ENCODE results near the gene EVA1C. TPM values are rescaled to one million over a fixed set of nuclear protein-coding genes. Genes with fewer than 3 reads are reported as not detected.

The EVA1C gene, protein sequence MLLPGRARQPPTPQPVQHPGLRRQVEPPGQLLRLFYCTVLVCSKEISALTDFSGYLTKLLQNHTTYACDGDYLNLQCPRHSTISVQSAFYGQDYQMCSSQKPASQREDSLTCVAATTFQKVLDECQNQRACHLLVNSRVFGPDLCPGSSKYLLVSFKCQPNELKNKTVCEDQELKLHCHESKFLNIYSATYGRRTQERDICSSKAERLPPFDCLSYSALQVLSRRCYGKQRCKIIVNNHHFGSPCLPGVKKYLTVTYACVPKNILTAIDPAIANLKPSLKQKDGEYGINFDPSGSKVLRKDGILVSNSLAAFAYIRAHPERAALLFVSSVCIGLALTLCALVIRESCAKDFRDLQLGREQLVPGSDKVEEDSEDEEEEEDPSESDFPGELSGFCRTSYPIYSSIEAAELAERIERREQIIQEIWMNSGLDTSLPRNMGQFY
- total RNA-seq (2014; rRNA removed; shearing (Covaris generic)) (3.8 and 6.9 TPM in 2 replicates), polyA plus RNA-seq (2016; fragmentation: Nextera tagmentation; extraction: Ambion mirVana) (3.9 and 4.6 TPM in 2 replicates)
- long read RNA-seq, partial matches to known transcripts: 0 of 1 reads
- long read RNA-seq, other reads (novel, unspliced or antisense): 1 of 1 reads

DNA sequence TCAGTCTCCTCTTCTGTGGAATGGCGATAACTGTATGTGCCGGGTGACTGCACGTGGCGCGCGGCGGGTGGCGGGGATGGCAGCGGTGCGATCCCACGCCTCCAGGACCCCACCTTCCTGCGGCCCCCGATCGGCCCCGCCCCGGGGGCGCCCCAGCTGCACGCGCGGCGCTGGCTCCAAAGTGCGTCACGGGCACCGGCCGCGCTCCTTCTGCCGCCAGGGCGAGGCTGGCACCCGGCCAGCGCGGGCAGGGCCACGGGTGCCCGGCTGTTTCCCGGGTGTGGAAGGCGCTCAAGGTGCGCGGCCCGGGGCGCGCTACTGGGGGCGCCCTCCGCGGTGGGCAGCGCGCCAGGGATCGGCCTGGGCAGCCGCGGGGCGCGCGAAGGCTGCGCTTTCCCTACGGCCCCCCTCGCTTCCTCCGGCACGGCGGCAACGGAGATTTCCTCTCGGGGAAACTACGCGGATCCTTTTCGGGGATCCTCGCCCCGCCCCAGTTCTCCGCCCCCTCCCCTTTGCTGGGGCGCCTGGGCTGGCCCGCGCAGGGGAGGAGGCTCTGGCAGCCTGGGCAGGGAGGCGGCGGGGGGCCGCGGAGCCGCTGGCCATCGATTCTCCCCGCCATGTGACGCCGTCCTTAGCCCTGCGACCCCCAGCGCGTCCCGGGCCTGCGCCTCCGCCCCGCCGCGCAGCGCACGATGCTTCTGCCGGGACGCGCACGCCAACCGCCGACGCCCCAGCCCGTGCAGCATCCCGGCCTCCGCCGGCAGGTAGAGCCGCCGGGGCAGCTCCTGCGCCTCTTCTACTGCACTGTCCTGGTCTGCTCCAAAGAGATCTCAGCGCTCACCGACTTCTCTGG, at the start of gene EVA1C:
EVA1C (plus strand) TSS at position 545 of the 853 bp plus-strand sequence; CDS start at position 693, 148 bp downstream.
- Histone ChIP-seq H3K4me2 (peak within 1 kb of the TSS; percentile 97), H3F3A (replicated peaks; ENCODE audit: low read depth) (peaks cover 17% of the 10 kb centered on the region; the same call in 1 of the 2 replicates), H2AFZ (peak within 1 kb of the TSS; percentile 99), H3K27ac (ENCODE audit: low read depth) (no peak within 1 kb of the TSS), H3K4me1 (ENCODE audit: insufficient read depth) (peaks cover 34% of the 10 kb centered on the region), H4K20me1 (replicated peaks; ENCODE audit: insufficient read depth) (0 out of 2 replicates have a peak, but pooled peaks cover 5% of the 10 kb centered on the region), H3K4me3 (peak within 1 kb of the TSS; percentile 82), H3K36me3 (ENCODE audit: insufficient read depth) (peaks cover 3% of the 10 kb centered on the region; the same call in 1 of the 2 replicates), H3K27me3 (ENCODE audit: insufficient read depth) (peaks cover 71% of the 10 kb centered on the region), H3K9me2 (ENCODE audit: insufficient read depth) (no peaks in the 10 kb centered on the region), H3K79me2 (replicated peaks; ENCODE audit: insufficient read depth) (no peaks in the 10 kb centered on the region; the same call in 1 of the 2 replicates)
- Mint-ChIP-seq H3K4me3 (peak within 1 kb of the TSS; percentile 80), H3K4me1 (peaks cover 31% of the 10 kb centered on the region), H3K36me3 (ENCODE audit: low read depth) (no peaks in the 10 kb centered on the region), H3K27ac (no peak within 1 kb of the TSS), H3K9me3 (no peaks in the 10 kb centered on the region; the same call in 2 of the 3 replicates), H3K27me3 (ENCODE audit: insufficient read depth, low read depth, poor library complexity) (peaks cover 45% of the 10 kb centered on the region)
- DNase-seq (ENCODE audit: low spot score) (peak; percentile 73), ATAC-seq (peak; percentile 80)
- TF ChIP-seq, protein P1, sequence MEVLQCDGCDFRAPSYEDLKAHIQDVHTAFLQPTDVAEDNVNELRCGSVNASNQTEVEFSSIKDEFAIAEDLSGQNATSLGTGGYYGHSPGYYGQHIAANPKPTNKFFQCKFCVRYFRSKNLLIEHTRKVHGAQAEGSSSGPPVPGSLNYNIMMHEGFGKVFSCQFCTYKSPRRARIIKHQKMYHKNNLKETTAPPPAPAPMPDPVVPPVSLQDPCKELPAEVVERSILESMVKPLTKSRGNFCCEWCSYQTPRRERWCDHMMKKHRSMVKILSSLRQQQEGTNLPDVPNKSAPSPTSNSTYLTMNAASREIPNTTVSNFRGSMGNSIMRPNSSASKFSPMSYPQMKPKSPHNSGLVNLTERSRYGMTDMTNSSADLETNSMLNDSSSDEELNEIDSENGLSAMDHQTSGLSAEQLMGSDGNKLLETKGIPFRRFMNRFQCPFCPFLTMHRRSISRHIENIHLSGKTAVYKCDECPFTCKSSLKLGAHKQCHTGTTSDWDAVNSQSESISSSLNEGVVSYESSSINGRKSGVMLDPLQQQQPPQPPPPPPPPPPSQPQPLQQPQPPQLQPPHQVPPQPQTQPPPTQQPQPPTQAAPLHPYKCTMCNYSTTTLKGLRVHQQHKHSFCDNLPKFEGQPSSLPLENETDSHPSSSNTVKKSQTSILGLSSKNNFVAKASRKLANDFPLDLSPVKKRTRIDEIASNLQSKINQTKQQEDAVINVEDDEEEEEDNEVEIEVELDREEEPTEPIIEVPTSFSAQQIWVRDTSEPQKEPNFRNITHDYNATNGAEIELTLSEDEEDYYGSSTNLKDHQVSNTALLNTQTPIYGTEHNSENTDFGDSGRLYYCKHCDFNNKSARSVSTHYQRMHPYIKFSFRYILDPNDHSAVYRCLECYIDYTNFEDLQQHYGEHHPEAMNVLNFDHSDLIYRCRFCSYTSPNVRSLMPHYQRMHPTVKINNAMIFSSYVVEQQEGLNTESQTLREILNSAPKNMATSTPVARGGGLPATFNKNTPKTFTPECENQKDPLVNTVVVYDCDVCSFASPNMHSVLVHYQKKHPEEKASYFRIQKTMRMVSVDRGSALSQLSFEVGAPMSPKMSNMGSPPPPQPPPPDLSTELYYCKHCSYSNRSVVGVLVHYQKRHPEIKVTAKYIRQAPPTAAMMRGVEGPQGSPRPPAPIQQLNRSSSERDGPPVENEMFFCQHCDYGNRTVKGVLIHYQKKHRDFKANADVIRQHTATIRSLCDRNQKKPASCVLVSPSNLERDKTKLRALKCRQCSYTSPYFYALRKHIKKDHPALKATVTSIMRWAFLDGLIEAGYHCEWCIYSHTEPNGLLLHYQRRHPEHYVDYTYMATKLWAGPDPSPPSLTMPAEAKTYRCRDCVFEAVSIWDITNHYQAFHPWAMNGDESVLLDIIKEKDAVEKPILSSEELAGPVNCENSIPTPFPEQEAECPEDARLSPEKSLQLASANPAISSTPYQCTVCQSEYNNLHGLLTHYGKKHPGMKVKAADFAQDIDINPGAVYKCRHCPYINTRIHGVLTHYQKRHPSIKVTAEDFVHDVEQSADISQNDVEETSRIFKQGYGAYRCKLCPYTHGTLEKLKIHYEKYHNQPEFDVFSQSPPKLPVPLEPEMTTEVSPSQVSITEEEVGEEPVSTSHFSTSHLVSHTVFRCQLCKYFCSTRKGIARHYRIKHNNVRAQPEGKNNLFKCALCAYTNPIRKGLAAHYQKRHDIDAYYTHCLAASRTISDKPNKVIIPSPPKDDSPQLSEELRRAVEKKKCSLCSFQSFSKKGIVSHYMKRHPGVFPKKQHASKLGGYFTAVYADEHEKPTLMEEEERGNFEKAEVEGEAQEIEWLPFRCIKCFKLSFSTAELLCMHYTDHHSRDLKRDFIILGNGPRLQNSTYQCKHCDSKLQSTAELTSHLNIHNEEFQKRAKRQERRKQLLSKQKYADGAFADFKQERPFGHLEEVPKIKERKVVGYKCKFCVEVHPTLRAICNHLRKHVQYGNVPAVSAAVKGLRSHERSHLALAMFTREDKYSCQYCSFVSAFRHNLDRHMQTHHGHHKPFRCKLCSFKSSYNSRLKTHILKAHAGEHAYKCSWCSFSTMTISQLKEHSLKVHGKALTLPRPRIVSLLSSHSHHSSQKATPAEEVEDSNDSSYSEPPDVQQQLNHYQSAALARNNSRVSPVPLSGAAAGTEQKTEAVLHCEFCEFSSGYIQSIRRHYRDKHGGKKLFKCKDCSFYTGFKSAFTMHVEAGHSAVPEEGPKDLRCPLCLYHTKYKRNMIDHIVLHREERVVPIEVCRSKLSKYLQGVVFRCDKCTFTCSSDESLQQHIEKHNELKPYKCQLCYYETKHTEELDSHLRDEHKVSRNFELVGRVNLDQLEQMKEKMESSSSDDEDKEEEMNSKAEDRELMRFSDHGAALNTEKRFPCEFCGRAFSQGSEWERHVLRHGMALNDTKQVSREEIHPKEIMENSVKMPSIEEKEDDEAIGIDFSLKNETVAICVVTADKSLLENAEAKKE (CRISPR knock-in tag; IDR thresholded peaks at IDR 0.05): no peak
- TF ChIP-seq POLR2AphosphoS5 (IDR thresholded peaks at IDR 0.05; ENCODE audit: low read depth) (no peak), ZNF331 (CRISPR knock-in tag; IDR thresholded peaks at IDR 0.05; ENCODE audit: low read depth) (no peak), CREB1 (CRISPR knock-in tag; IDR thresholded peaks at IDR 0.05; ENCODE audit: low read depth) (0 out of 2 replicates have a peak, but pooled peaks have one; percentile 13), EZH2phosphoT487 (IDR thresholded peaks at IDR 0.05; ENCODE audit: unreplicated experiment) (no peak), NANOG (IDR thresholded peaks at IDR 0.05; ENCODE audit: borderline replicate concordance) (no peak), STAT1 (IDR thresholded peaks at IDR 0.05; ENCODE audit: unreplicated experiment) (no peak)
- TF ChIP-seq, protein P2, sequence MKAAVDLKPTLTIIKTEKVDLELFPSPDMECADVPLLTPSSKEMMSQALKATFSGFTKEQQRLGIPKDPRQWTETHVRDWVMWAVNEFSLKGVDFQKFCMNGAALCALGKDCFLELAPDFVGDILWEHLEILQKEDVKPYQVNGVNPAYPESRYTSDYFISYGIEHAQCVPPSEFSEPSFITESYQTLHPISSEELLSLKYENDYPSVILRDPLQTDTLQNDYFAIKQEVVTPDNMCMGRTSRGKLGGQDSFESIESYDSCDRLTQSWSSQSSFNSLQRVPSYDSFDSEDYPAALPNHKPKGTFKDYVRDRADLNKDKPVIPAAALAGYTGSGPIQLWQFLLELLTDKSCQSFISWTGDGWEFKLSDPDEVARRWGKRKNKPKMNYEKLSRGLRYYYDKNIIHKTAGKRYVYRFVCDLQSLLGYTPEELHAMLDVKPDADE (IDR thresholded peaks at IDR 0.05): no peak
- TF ChIP-seq, protein P3, sequence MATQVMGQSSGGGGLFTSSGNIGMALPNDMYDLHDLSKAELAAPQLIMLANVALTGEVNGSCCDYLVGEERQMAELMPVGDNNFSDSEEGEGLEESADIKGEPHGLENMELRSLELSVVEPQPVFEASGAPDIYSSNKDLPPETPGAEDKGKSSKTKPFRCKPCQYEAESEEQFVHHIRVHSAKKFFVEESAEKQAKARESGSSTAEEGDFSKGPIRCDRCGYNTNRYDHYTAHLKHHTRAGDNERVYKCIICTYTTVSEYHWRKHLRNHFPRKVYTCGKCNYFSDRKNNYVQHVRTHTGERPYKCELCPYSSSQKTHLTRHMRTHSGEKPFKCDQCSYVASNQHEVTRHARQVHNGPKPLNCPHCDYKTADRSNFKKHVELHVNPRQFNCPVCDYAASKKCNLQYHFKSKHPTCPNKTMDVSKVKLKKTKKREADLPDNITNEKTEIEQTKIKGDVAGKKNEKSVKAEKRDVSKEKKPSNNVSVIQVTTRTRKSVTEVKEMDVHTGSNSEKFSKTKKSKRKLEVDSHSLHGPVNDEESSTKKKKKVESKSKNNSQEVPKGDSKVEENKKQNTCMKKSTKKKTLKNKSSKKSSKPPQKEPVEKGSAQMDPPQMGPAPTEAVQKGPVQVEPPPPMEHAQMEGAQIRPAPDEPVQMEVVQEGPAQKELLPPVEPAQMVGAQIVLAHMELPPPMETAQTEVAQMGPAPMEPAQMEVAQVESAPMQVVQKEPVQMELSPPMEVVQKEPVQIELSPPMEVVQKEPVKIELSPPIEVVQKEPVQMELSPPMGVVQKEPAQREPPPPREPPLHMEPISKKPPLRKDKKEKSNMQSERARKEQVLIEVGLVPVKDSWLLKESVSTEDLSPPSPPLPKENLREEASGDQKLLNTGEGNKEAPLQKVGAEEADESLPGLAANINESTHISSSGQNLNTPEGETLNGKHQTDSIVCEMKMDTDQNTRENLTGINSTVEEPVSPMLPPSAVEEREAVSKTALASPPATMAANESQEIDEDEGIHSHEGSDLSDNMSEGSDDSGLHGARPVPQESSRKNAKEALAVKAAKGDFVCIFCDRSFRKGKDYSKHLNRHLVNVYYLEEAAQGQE (IDR thresholded peaks at IDR 0.05; ENCODE audit: unreplicated experiment): no peak
- TF ChIP-seq, protein P4, sequence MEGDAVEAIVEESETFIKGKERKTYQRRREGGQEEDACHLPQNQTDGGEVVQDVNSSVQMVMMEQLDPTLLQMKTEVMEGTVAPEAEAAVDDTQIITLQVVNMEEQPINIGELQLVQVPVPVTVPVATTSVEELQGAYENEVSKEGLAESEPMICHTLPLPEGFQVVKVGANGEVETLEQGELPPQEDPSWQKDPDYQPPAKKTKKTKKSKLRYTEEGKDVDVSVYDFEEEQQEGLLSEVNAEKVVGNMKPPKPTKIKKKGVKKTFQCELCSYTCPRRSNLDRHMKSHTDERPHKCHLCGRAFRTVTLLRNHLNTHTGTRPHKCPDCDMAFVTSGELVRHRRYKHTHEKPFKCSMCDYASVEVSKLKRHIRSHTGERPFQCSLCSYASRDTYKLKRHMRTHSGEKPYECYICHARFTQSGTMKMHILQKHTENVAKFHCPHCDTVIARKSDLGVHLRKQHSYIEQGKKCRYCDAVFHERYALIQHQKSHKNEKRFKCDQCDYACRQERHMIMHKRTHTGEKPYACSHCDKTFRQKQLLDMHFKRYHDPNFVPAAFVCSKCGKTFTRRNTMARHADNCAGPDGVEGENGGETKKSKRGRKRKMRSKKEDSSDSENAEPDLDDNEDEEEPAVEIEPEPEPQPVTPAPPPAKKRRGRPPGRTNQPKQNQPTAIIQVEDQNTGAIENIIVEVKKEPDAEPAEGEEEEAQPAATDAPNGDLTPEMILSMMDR (conservative IDR thresholded peaks at IDR 0.05; ENCODE audit: low read depth in 2 of 2): no peak; a peak in 1 of 4 replicates
